ENCODE data around the gene ELFN1. TPM values are rescaled to one million over a fixed set of nuclear protein-coding genes. Genes with fewer than 3 reads are reported as not detected.

The ELFN1 gene
- polyA plus RNA-seq, 1 donor, result 4.7 TPM

- DNase-seq (ENCODE audit: low read depth), result no peak
Measured at GRCh38 chr7:1694611-1695511, 24.8 kb downstream of the ELFN1 start.

DNA sequence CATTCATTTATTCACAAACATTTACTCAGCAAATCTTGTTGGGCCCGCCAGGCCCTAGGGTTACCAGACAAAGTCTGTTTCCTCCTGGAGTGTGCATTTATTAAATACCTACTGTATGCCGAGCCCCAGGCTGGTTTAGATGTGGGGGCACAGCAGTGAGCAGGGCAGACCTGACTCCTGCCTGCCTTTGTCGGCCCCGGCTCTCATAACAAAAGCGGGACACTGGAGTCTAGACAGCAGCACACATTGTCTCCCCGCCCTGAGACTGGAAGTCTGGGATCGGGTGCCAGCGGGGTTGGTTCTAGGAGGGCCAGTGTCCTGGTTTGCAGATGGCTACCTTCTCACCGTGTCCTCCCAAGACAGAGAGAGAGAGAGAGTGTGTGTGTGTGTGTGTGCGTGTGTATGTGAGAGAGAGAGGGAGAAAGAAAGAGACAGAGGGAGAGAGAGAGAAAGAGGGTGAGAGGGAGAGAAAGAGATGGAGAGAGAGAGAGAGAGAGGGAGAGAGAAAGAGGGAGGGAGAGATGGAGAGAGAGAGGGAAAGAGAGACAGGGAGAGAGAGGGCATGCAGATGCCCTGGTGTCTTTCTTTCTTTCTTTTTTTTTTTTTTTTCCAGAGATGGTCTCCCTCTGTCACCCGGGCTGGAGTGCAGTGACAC lies 25.9 kb downstream of the ELFN1 start:
- no peak for DNase-seq (ENCODE audit: low read depth)

DNA sequence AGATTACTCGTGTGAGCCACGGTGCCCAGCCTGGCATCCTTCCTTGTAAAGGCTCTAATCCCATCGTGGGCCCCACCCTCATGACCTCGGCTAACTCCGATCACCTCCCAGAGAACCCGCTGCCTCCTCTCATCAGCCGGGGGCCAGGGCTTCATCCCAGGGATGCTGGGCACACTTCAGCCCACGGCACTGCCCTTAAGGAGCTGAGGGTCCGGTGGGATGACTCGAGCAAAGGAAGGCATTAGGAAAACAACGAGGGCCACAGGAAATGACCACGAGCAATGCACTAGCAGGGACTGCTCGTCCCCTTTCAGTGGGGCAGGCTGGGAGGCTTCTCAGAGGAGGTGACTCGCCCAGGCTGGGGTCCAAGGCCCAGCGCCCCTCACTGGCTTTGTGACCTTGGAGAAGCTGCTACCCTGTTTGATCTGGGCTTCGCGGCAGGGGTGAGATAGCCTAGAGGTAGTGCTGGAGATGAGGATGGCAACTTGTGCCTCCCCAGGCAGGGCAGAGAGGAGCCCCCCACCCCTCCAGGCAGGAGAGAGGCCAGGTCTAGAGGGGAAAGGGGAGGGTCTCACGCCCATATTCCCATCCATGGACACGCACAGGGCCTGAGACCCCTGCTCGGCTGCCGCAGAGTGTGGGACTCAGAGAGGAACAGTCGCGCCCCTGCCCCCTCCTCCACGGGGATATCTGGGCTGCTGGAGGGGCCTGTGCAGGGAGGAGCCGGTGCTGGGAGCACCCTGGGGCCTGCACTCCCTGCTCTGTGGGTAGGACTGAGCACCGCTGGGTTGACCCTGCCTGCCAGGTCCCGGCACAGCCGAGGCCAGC lies 26.8 kb downstream of the ELFN1 start:
- DNase-seq (ENCODE audit: low read depth), result no peak

DNA sequence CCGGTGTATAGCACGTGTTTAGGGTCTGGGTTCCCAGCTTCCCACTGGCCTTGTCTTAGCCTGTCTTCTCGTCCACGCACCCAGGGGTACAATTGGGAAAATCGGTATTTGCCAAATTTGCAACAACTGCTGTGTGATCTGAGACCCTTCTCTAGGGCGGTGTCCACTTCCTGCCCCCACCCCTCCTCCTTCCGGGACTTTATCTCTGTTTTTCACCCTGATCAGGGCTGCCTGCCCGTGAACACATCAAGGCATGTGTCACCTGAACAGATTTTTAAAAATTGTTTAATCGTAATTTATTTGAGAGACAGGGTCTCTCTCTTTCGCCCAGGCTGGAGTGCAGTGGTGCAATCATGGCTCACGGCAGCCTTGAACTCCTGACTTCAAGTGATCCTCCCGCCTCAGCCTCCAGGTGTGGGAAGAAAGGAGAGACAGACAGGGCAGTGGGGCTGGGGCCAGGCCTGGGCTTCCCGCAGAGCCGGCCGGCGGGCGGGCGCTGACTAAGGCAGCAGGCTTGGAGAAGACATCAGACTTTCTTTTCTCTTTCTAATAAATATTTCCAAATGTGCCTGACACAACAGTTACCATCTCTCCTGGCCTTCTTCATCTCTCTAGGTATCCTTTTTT lies 27.5 kb downstream of the ELFN1 start:
- DNase-seq (ENCODE audit: low read depth), result no peak

DNA sequence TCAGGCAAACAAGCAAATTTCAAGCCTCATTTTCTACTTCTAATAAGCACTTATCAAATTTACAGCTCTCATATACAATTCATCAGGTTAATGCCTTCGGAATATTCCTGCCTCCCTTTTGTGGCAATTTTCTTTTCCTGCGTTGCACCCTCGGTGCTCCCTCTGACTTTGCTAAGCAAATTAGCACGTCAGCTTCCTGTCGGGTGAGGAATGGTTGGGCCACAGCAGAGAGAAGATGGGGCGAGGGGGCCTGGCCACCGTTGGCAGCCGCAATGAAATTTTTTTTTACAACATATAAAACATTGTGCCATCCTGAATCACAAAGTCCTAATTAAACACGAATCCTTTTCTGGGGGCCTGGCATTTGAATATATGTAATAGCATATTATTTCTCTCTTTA lies 28.1 kb downstream of the ELFN1 start:
- no peak for DNase-seq (ENCODE audit: low read depth)

GRCh38 chr7:1698951-1699350 lies 28.9 kb downstream of the ELFN1 start:
- DNase-seq (ENCODE audit: low read depth), result no peak

- no peak for DNase-seq (ENCODE audit: low read depth)
Measured at GRCh38 chr7:1700086-1700485, 30.0 kb downstream of the ELFN1 start.

DNA sequence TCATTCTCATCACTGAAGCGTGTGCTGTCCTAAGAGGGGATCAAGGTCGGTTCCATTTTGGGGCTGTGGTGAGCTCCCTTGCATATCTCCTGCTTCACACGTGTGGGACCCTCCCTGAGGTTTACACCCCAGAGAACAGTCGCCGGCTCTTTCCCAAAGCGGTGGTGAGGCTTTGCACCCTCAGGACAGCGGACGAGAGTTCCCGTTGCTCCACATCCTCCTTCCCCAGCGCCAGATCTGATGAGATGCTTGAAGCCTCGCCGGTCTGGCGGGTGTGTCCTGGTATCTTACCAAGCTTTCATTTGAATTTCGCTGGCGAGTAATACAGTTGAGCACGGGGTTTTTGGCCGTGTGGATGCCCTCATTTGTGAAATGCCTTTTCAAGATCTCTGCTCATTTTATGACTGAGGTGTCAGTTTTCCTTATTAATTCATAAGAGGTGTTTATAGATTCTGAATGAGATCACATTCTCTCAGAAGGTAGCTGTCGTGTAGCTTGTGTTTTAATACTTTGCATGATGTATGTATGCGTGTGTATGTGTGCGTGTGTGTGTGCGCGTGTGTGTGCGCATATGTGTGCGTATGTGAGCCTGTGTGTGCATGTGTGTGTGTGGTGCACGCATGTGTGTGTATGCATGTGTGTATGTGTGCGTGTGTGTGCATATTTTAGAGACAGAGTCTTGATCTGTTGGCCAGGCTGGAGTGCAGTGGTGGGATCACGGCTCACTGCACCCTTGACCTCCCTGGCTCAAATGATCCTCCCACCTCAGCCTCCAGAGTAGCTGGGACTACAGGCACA lies 30.7 kb downstream of the ELFN1 start:
- no peak for DNase-seq (ENCODE audit: low read depth)

- DNase-seq (ENCODE audit: low read depth), result no peak
Measured at GRCh38 chr7:1702652-1703051, 32.6 kb downstream of the ELFN1 start.

DNA sequence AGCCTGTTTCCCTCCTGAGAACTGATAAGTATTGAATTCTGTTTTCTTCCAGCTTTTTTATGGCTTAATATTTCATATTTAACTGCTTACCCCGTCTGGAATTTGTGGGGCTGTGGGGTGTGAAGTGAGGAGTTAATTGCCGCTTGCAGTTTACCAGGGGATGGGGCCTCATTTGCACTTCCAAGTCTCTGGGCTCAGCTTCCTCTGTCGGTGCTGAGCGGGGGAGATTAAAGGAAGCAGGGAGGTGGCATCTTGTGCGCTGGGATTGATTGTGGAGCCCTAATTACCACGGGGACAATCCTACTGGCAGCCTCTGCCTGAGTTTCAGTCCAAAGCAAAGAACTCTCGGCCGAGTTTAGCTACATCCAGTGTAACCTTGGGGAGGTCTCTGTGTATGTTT lies 33.4 kb downstream of the ELFN1 start:
- no peak for DNase-seq (ENCODE audit: low read depth)

DNA sequence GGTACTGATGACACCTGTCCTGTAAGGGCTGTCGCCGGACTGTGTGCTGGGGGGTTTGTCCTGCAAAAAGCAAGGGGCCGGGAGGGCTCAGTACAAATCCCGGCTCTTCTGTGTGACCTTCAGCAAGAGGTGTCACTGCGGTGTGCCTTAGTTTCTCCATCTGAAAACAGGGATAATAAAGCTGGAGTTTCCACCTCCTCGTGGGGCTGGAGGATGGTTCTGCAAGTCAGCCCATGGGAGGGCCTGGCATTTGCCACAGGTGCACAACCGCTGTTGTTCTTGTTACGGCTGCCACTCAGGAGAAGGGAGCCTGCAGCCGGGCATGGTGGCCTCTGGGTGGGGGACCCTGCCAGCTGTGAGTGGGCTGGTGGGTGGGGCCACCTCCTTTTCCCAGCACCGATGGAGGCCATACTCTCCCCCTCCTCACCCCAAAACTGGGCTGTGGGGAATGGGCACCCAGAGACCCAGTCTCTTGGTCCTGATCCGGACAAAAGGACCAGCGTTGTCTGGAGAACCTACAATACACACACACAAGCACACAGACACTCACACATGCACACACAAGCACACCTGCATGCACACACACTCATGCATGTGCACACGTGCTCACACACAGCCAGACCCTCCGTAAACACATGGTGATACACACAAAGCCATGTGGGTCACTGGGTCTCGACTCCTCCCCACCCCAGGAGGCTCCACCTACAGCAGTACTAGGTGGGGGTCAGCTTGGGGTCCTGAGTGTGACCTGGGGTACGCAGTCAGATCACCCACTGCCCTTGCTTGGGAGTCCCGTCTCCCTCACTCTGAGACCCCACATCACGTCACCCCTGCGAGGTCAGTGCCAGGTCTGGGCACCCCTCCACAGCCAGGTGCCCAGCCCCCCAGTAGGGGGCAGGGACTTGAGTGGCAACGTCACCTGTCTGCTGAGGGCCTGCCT lies 34.1 kb downstream of the ELFN1 start:
- DNase-seq (ENCODE audit: low read depth), result no peak

DNA sequence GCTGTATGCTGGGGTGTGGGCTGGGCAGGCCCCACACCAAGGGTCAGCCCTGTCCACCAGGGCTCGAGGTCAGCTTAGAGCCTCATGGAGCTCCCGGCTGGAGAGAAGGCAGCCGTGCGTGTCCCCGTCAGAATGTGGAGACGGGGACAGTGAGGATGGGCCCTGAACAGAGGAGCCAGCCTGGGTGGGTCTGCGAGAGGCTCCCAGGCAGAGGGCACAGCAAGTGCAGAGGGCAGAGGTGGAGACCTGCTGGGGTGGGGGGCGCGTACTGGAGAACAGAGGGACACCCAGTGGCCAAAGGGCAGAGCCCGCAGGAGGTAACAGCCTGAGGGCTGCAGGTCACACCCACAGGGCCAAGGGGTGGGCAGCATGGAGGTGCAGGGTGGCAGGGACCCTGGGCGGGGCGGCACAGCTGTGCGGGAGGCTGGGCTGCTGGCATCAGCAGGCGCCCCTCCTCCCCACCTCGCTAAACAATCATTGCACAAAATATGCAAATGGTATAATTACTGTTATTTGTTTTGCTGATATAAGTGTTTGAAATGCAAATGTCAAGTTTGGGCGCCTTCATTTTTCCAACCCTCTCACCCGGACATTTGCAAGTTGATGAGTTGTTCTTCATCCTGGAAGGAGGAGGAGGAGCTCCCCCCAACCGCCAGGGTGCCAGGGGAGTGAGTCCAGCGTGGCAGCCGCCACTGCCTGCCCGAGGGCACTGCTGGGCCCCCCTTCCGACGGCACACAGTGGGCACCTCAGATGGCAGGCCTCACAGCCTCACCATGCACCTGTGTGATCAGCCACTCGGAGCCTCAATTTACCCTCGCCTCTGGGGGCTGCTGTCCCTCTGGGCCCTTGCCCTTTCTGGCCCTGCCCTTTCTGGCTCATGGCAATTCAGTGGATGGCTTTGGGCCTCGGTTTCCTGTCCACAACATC lies 35.0 kb downstream of the ELFN1 start:
- DNase-seq (ENCODE audit: low read depth), result no peak

GRCh38 chr7:1705856-1706255 lies 35.8 kb downstream of the ELFN1 start:
- DNase-seq (ENCODE audit: low read depth), result no peak

DNA sequence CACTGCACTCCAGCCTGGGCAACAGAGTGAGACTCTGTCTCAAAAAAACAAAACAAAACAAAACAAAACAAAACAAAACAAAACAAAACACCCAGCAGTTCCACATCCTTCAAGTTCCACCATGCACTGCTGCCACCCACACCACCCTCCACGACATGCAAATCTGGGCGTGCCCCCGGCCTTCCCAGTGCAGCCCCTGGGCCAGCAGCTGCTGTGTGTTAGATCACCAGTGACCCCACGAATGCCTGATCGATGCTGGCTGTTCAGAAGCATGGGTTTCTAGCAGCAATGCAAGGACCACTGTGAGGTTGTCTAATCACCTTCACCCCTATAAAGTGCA lies 36.3 kb downstream of the ELFN1 start:
- DNase-seq (ENCODE audit: low read depth), result no peak

GRCh38 chr7:1706721-1707613 lies 36.9 kb downstream of the ELFN1 start:
- no peak for DNase-seq (ENCODE audit: low read depth)

DNA sequence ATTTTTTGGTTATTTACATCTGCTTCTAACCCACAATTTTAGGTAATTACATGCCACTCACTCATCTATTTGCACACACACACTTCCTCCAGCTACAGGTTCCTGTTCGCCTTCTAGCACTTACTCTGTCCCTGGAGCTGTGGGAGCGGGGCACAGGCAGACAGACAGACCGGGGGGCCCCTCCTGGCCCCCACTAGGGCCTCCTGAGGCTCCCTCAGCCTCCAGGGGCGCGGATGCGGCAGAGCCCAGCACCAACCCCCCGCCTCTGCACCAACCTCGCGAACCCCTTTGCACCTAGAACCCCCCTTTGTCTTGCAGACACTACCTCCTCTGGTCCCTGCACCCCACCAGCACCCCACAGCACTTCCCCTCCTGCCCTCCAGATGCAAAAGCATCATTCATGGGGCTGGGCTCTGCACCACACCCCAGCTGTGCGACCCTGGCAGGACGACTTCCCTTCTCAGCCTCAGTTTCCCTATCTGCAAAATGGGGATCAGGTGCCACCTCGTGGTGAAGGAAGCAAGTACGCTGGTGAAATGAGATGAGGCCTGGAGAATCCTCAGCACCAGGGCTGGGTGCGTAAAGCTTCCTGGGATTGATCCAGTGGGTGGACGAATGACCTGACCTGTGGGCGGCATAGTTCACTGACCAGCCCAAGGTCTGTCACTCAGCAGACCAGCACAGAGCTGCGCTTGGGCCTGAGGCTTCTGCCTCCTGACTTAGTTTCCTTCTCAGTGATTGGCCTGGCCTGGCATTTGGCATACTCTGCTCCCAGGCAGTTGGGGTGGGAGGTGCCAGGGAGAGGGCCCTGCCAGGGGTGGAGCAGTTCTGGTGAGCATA lies 37.9 kb downstream of the ELFN1 start:
- DNase-seq (ENCODE audit: low read depth), result no peak
